Transverse colon (tissue), 4 donors: ENCODE data around the gene ITGA8.

Experiments used
- CTCF ChIP-seq, 5 experiments: fragments of 200-600 bp in 3 of 5; fragments of 450-650 bp in 2 of 5; sonication (generic) in 3 of 5; IDR thresholded peaks; 1 replicate in 2 of 5; 2 replicates in 3 of 5; pipeline ENCODE4 v1.5.1; 2016 to 2017; ENCODE audit warnings: antibody characterized with exemption in 5 of 5, inconsistent platforms in 3 of 5, mild to moderate bottlenecking in 2 of 5, moderate library complexity in 1 of 5
- EP300 ChIP-seq: sonication (generic); formaldehyde crosslinking; IDR thresholded peaks from one replicate; pipeline ENCODE4 v1.6.1; 2017; ENCODE audit warnings: antibody characterized with exemption, low read depth
- POLR2A ChIP-seq: fragments of 450-650 bp; IDR thresholded peaks from one replicate; pipeline ENCODE4 v1.6.1; 2016; ENCODE audit warnings: antibody characterized with exemption, mild to moderate bottlenecking, moderate library complexity
- POLR2AphosphoS5 ChIP-seq, 3 donors: sonication (generic); formaldehyde crosslinking; IDR thresholded peaks; one replicate each; pipeline ENCODE4 v1.6.1; 2016; ENCODE audit warnings: antibody characterized with exemption in 3 of 3

- TF ChIP-seq POLR2AphosphoS5 (IDR thresholded peaks at IDR 0.05) (no peak), CTCF (IDR thresholded peaks at IDR 0.05) (no peak), POLR2A (no peak), EP300 (no peak)
Measured at GRCh38 chr10:15726042-15726441, 6.3 kb upstream of the ITGA8 start.
